HFFc6 (cell line): Measurements from ENCODE around the gene GRAMD1B. TPM values are rescaled to one million over a fixed set of nuclear protein-coding genes. Genes with fewer than 3 reads are reported as not detected.
A peak's percentile ranks its signal among the peaks of the same experiment; 100 is the strongest.

Experiments used
- DNase-seq: peaks from one replicate; pipeline ENCODE4 v3.0.0-alpha.2; 2018
- H3K27ac Mint-ChIP-seq: 2 replicates; pipeline ENCODE4 v1.8.0; 2020; ENCODE audit warnings: mild to moderate bottlenecking, mixed read lengths
- H3K27me3 Mint-ChIP-seq: 2 replicates; pipeline ENCODE4 v1.8.0; 2021; ENCODE audit warnings: mild to moderate bottlenecking, moderate library complexity, mixed read lengths; ENCODE audit not compliant: insufficient read depth
- H3K36me3 Mint-ChIP-seq: 2 replicates; pipeline ENCODE4 v1.8.0; 2021; ENCODE audit warnings: low read depth, mixed read lengths
- H3K4me1 Mint-ChIP-seq: 2 replicates; pipeline ENCODE4 v1.8.0; 2020; ENCODE audit warnings: low read depth, mixed read lengths
- H3K4me3 Mint-ChIP-seq: 2 replicates; pipeline ENCODE4 v1.8.0; 2020; ENCODE audit warnings: mild to moderate bottlenecking, moderate library complexity, mixed read lengths
- H3K9me3 Mint-ChIP-seq: 2 replicates; pipeline ENCODE4 v1.8.0; 2020; ENCODE audit warnings: mild to moderate bottlenecking, mixed read lengths
- CTCF ChIP-seq: fragments of 200-600 bp; sonication (generic); IDR thresholded peaks from 2 replicates; pipeline ENCODE4 v1.5.0; 2021; ENCODE audit warnings: antibody characterized with exemption, mild to moderate bottlenecking
- total RNA-seq, 6 experiments: library from RNA; stranded (reverse); fragmentation: NEBNext Ultra II Directional; extraction: Animal tissue kit (Norgen Biotek cat#: 25700); gene quantifications; 2 replicates in 1 of 6; 3 replicates in 5 of 6; pipeline ENCODE4 v1.2.3, GENCODE V29; 2021

Gene GRAMD1B
- total RNA-seq, 6 experiments from 2014 or later: 46.1 to 54.5 (median 51.3) TPM

GRCh38 chr11:123601136-123601535 lies 171.1 kb downstream of the GRAMD1B start:
- peak; percentile 68 for DNase-seq
- peak overlapping the region; percentile 66 for H3K27ac Mint-ChIP-seq

GRCh38 chr11:123601743-123602142 lies 171.7 kb downstream of the GRAMD1B start:
- H3K4me1 Mint-ChIP-seq: peaks cover 22% of the 10 kb centered on the region
- H3K36me3 Mint-ChIP-seq: peaks cover 46% of the 10 kb centered on the region
- H3K27me3 Mint-ChIP-seq: peaks cover 4% of the 10 kb centered on the region
- H3K27ac Mint-ChIP-seq: peak overlapping the region; percentile 66; the same call in 1 of the 2 replicates
- DNase-seq: no peak
- H3K4me3 Mint-ChIP-seq: no peak overlapping the region
- no peak for TF ChIP-seq CTCF
- H3K9me3 Mint-ChIP-seq: no peaks in the 10 kb centered on the region

More at GRCh38 chr11:123601136-123601535, 171.1 kb downstream of the GRAMD1B start:
- Mint-ChIP-seq H3K4me1 (peaks cover 22% of the 10 kb centered on the region), H3K36me3 (peaks cover 50% of the 10 kb centered on the region), H3K9me3 (no peaks in the 10 kb centered on the region), H3K4me3 (no peak overlapping the region), H3K27me3 (peaks cover 4% of the 10 kb centered on the region)
- TF ChIP-seq CTCF: no peak

GRCh38 chr11:123603666-123604065 lies 173.6 kb downstream of the GRAMD1B start:
- Mint-ChIP-seq H3K36me3 (peaks cover 40% of the 10 kb centered on the region), H3K4me1 (peaks cover 22% of the 10 kb centered on the region), H3K9me3 (no peaks in the 10 kb centered on the region), H3K27me3 (peaks cover 4% of the 10 kb centered on the region), H3K4me3 (no peak overlapping the region), H3K27ac (peak overlapping the region; percentile 9; the same call in 1 of the 2 replicates)
- TF ChIP-seq CTCF: no peak
- no peak for DNase-seq

GRCh38 chr11:123607781-123608180 lies 177.7 kb downstream of the GRAMD1B start:
- DNase-seq: no peak
- H3K4me3 Mint-ChIP-seq: no peak overlapping the region
- H3K4me1 Mint-ChIP-seq: no peaks in the 10 kb centered on the region
- H3K27ac Mint-ChIP-seq: no peak overlapping the region
- peaks cover 9% of the 10 kb centered on the region for H3K27me3 Mint-ChIP-seq
- H3K9me3 Mint-ChIP-seq: no peaks in the 10 kb centered on the region
- H3K36me3 Mint-ChIP-seq: peaks cover 41% of the 10 kb centered on the region
- TF ChIP-seq CTCF: no peak

- DNase-seq: no peak
- Mint-ChIP-seq H3K27ac (no peak overlapping the region), H3K36me3 (peaks cover 39% of the 10 kb centered on the region), H3K4me3 (no peak overlapping the region), H3K27me3 (peaks cover 9% of the 10 kb centered on the region), H3K9me3 (no peaks in the 10 kb centered on the region), H3K4me1 (no peaks in the 10 kb centered on the region)
- TF ChIP-seq CTCF: no peak
Observed at GRCh38 chr11:123608371-123608770, 178.3 kb downstream of the GRAMD1B start.

GRCh38 chr11:123608945-123609344 lies 178.9 kb downstream of the GRAMD1B start:
- Mint-ChIP-seq H3K9me3 (no peaks in the 10 kb centered on the region), H3K4me3 (no peak overlapping the region), H3K36me3 (peaks cover 38% of the 10 kb centered on the region), H3K27ac (peak overlapping the region; percentile 54; the same call in 1 of the 2 replicates), H3K4me1 (no peaks in the 10 kb centered on the region), H3K27me3 (peaks cover 6% of the 10 kb centered on the region)
- TF ChIP-seq CTCF: no peak
- no peak for DNase-seq
